ENCODE measurements around the gene TNKS2. TPM values are rescaled to one million over a fixed set of nuclear protein-coding genes. Genes with fewer than 3 reads are reported as not detected.
"Not testable (repeated sequence)": the region's sequence is repeated elsewhere in the genome, so short reads cannot be mapped to it uniquely, and the experiment has no call there.

TNKS2 gene
- total RNA-seq (10 to 100 TPM; 18.0 to 21.4 (median 19.9) TPM), polyA plus RNA-seq (6.1 TPM)
- long read RNA-seq, donor 1, full-length matches to known transcripts: 9 of 19 reads
- long read RNA-seq, donor 1, partial matches to known transcripts: 10 of 19 reads
- long read RNA-seq, donor 1, other reads (novel, unspliced or antisense): 0 of 19 reads
- long read RNA-seq, donor 2, full-length matches to known transcripts: 6 of 8 reads
- long read RNA-seq, donor 2, partial matches to known transcripts: 1 of 8 reads
- long read RNA-seq, donor 2, other reads (novel, unspliced or antisense): 1 of 8 reads
- long read RNA-seq, donor 3, full-length matches to known transcripts: 4 of 15 reads
- long read RNA-seq, donor 3, partial matches to known transcripts: 9 of 15 reads
- long read RNA-seq, donor 3, other reads (novel, unspliced or antisense): 2 of 15 reads
- long read RNA-seq, donor 4, full-length matches to known transcripts: 5 of 7 reads
- long read RNA-seq, donor 4, partial matches to known transcripts: 1 of 7 reads
- long read RNA-seq, donor 4, other reads (novel, unspliced or antisense): 1 of 7 reads

DNA sequence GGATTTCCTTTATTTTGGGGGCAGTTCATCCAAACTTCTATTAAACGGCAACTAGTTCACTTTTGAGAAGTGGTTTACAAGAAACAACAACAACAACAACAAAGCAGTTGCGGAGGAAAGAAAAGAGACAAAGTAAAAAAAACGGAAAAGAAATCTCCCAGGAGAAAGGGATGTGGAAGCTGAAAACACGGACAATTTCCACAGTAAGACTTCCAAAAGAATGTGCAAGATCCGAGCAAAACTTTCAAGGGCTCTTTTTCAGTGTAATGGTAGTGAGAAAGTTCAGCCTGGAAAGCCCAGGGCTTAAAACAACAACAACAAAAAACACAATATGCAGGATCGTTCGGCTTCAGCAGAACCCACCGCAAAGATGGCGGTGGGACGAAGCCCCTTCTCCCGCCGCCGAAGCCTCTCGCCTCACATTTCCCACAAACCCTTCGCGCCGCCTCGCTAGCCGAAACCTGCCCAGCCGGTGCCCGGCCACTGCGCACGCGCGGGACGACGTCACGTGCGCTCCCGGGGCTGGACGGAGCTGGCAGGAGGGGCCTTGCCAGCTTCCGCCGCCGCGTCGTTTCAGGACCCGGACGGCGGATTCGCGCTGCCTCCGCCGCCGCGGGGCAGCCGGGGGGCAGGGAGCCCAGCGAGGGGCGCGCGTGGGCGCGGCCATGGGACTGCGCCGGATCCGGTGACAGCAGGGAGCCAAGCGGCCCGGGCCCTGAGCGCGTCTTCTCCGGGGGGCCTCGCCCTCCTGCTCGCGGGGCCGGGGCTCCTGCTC, at the start of gene TNKS2:
TSS of gene TNKS2 (plus strand) at position 553 of the 775 bp plus-strand sequence. CDS start 265 bp downstream, outside the sequence.
- Histone ChIP-seq H3K4me1 (ENCODE audit: control insufficient read depth, insufficient read depth, low read length) (peaks cover under 1% of the 10 kb centered on the region), H3K9me3 (ENCODE audit: control insufficient read depth, low read length) (no peaks in the 10 kb centered on the region), H3K27me3 (ENCODE audit: control insufficient read depth, insufficient read depth) (no peaks in the 10 kb centered on the region), H3K27ac (ENCODE audit: low read length) (peak within 1 kb of the TSS; percentile 82), H3K4me3 (ENCODE audit: low read length) (peak within 1 kb of the TSS; percentile 70)
- ATAC-seq: peak; percentile 96 to 97
- DNase-seq: peak; percentile 94 to 98 (median 98)
- intact Hi-C loops (cut with DNase I): no loop called here
- WGBS: under 1% methylated on average over 64 of the region's 64 CpGs

- ATAC-seq; intact Hi-C loops (cut with DNase I): not testable (repeated sequence)
- whole genome bisulfite sequencing: 95% methylated on average over 20 of the region's 20 CpGs
Observed at GRCh38 chr10:91749592-91749991, 48.6 kb upstream of the TNKS2 start.

DNA sequence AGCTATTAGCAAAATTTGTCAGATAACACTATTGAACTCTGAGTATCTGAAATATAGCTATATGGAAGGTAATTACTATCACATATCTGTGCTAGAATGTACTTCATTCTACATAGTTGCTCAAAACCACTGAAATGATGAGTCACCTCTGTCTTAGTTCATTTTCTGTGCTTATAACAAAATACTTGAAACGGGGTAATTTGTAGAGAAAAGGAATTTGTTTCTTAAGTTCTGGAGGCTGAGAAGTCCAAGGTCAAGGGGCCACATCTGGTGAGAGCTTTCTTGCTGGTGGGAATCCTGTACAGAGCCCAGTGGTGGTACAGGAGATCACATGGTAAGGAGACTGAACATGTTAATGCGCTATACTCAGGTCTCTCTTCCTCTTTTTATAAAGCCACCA, 41.9 kb upstream of the TNKS2 start:
- no peaks in the 10 kb centered on the region for H3K9me3 ChIP-seq (ENCODE audit: control insufficient read depth, low read length)
- H3K4me3 ChIP-seq (ENCODE audit: low read length): no peak overlapping the region
- no peak for ATAC-seq
- intact Hi-C loops (cut with DNase I): loop anchor here in 2 of 4 donors (5.0 kb wide), 1 partner anchor 156 kb away; no protein-coding TSS in a partner anchor
- 71% methylated on average over 2 of the region's 2 CpGs for WGBS
- no peak for DNase-seq
- no peak overlapping the region for H3K27ac ChIP-seq (ENCODE audit: low read length)
- H3K4me1 ChIP-seq (ENCODE audit: control insufficient read depth, insufficient read depth, low read length): no peaks in the 10 kb centered on the region
- H3K27me3 ChIP-seq (ENCODE audit: control insufficient read depth, insufficient read depth): no peaks in the 10 kb centered on the region

More at GRCh38 chr10:91749592-91749991, 48.6 kb upstream of the TNKS2 start:
- not testable (repeated sequence) for H3K4me1 ChIP-seq (ENCODE audit: control insufficient read depth, insufficient read depth, low read length); DNase-seq; H3K27ac ChIP-seq (ENCODE audit: low read length); H3K27me3 ChIP-seq (ENCODE audit: control insufficient read depth, insufficient read depth); H3K4me3 ChIP-seq (ENCODE audit: low read length); H3K9me3 ChIP-seq (ENCODE audit: control insufficient read depth, low read length)

- H3K4me1 ChIP-seq (ENCODE audit: control insufficient read depth, insufficient read depth, low read length): no peaks in the 10 kb centered on the region
- H3K27me3 ChIP-seq (ENCODE audit: control insufficient read depth, insufficient read depth): no peaks in the 10 kb centered on the region
- 55% methylated on average over 3 of the region's 3 CpGs for WGBS
- no peak overlapping the region for H3K27ac ChIP-seq (ENCODE audit: low read length)
- H3K4me3 ChIP-seq (ENCODE audit: low read length): no peak overlapping the region
- ATAC-seq (peak in 1 of 2 donors; percentile 54), DNase-seq (no peak)
- intact Hi-C loops (cut with DNase I): loop anchor here in 2 of 4 donors (5.0 kb wide), 1 partner anchor 154 kb away; no protein-coding TSS in a partner anchor
- no peaks in the 10 kb centered on the region for H3K9me3 ChIP-seq (ENCODE audit: control insufficient read depth, low read length)
Observed at GRCh38 chr10:91758303-91759146, 39.7 kb upstream of the TNKS2 start.

DNA sequence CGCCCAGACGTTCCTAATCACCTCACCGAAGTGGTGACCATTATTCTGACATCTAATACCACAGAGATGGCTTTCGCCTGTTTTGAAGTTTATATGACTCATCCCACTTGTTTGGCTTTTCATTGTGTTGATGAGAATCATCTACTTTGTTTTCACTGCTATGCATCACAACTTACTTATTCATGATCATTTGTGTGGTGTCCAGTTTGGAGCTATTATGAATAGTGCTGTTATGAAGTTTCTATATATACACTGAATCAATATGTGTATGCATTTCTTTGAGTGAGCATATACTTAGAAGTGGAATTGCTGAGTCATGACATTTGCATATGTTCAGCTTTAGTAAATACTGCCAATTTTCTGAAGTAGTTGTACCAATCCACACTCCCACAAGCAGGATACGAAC, 38.6 kb upstream of the TNKS2 start:
- 83% methylated on average over 5 of the region's 5 CpGs for WGBS
- ATAC-seq: no peak

DNA sequence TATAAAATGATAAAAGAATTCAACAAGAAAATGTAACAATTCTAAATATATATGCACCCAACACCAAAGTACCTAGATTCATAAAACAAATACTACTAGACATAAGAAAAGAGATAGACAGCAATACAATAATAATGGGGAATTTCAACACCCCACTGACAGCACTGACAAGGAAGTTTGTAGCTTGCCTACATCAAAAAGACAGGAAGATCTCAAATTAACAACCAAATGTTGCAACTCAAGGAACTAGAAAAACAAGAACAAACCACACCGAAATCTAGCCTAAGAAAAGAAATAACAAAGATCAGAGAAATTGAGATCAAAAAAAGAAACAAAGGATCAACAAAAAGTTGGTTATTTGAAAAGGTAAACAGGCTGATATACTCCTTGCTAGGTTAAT, 36.5 kb upstream of the TNKS2 start:
- H3K4me1 ChIP-seq (ENCODE audit: control insufficient read depth, insufficient read depth, low read length): no peaks in the 10 kb centered on the region
- WGBS: 66% methylated on average over 1 of the region's 1 CpG
- ATAC-seq (no peak), DNase-seq (no peak)
- intact Hi-C loops (cut with DNase I): loop anchor here in 1 of 4 donors (10.0 kb wide), 1 partner anchor 143 kb away; the partner anchor contains the start of gene FGFBP3
- H3K27ac ChIP-seq (ENCODE audit: low read length): no peak overlapping the region
- no peaks in the 10 kb centered on the region for H3K9me3 ChIP-seq (ENCODE audit: control insufficient read depth, low read length)
- no peaks in the 10 kb centered on the region for H3K27me3 ChIP-seq (ENCODE audit: control insufficient read depth, insufficient read depth)
- no peak overlapping the region for H3K4me3 ChIP-seq (ENCODE audit: low read length)

More for the DNA sequence above, 38.6 kb upstream of the TNKS2 start:
- H3K27me3 ChIP-seq (ENCODE audit: control insufficient read depth, insufficient read depth): no peaks in the 10 kb centered on the region
- no peak overlapping the region for H3K27ac ChIP-seq (ENCODE audit: low read length)
- H3K4me3 ChIP-seq (ENCODE audit: low read length): no peak overlapping the region
- DNase-seq: no peak
- H3K9me3 ChIP-seq (ENCODE audit: control insufficient read depth, low read length): no peaks in the 10 kb centered on the region
- no peaks in the 10 kb centered on the region for H3K4me1 ChIP-seq (ENCODE audit: control insufficient read depth, insufficient read depth, low read length)
- intact Hi-C loops (cut with DNase I): loop anchor here in 2 of 4 donors (5.0 kb wide), 1 partner anchor 153 kb away; no protein-coding TSS in a partner anchor

GRCh38 chr10:91762878-91763277, 35.3 kb upstream of the TNKS2 start:
- no peak overlapping the region for H3K27ac ChIP-seq (ENCODE audit: low read length)
- no peaks in the 10 kb centered on the region for H3K9me3 ChIP-seq (ENCODE audit: control insufficient read depth, low read length)
- intact Hi-C loops (cut with DNase I): loop anchor here in 1 of 4 donors (10.0 kb wide), 1 partner anchor 142 kb away; the partner anchor contains the start of gene FGFBP3
- no peaks in the 10 kb centered on the region for H3K27me3 ChIP-seq (ENCODE audit: control insufficient read depth, insufficient read depth)
- H3K4me1 ChIP-seq (ENCODE audit: control insufficient read depth, insufficient read depth, low read length): no peaks in the 10 kb centered on the region
- H3K4me3 ChIP-seq (ENCODE audit: low read length): no peak overlapping the region
- ATAC-seq: no peak
- WGBS: 60% methylated on average over 1 of the region's 1 CpG
- no peak for DNase-seq

- Histone ChIP-seq H3K4me3 (ENCODE audit: low read length) (no peak overlapping the region), H3K27ac (ENCODE audit: low read length) (no peak overlapping the region), H3K4me1 (ENCODE audit: control insufficient read depth, insufficient read depth, low read length) (no peaks in the 10 kb centered on the region), H3K9me3 (ENCODE audit: control insufficient read depth, low read length) (no peaks in the 10 kb centered on the region), H3K27me3 (ENCODE audit: control insufficient read depth, insufficient read depth) (no peaks in the 10 kb centered on the region)
- DNase-seq (no peak), ATAC-seq (no peak)
- 89% methylated on average over 7 of the region's 7 CpGs for WGBS
- intact Hi-C loops (cut with DNase I): loop anchor here in 1 of 4 donors (10.0 kb wide), 1 partner anchor 138 kb away; the partner anchor contains the start of gene FGFBP3
Observed at GRCh38 chr10:91766676-91767075, 31.6 kb upstream of the TNKS2 start.

GRCh38 chr10:91768123-91768522, 30.1 kb upstream of the TNKS2 start:
- no peak for ATAC-seq
- Histone ChIP-seq H3K4me1 (ENCODE audit: control insufficient read depth, insufficient read depth, low read length) (no peaks in the 10 kb centered on the region), H3K27ac (ENCODE audit: low read length) (no peak overlapping the region), H3K27me3 (ENCODE audit: control insufficient read depth, insufficient read depth) (no peaks in the 10 kb centered on the region), H3K9me3 (ENCODE audit: control insufficient read depth, low read length) (no peaks in the 10 kb centered on the region), H3K4me3 (ENCODE audit: low read length) (no peak overlapping the region)
- intact Hi-C loops (cut with DNase I): loop anchor here in 1 of 4 donors (10.0 kb wide), 1 partner anchor 137 kb away; the partner anchor contains the start of gene FGFBP3
- no peak for DNase-seq
- WGBS: 89% methylated on average over 3 of the region's 3 CpGs

GRCh38 chr10:91771907-91772306, 26.3 kb upstream of the TNKS2 start:
- Histone ChIP-seq H3K4me1 (ENCODE audit: control insufficient read depth, insufficient read depth, low read length) (no peaks in the 10 kb centered on the region), H3K27ac (ENCODE audit: low read length) (no peak overlapping the region), H3K4me3 (ENCODE audit: low read length) (no peak overlapping the region), H3K9me3 (ENCODE audit: control insufficient read depth, low read length) (no peaks in the 10 kb centered on the region), H3K27me3 (ENCODE audit: control insufficient read depth, insufficient read depth) (no peaks in the 10 kb centered on the region)
- intact Hi-C loops (cut with DNase I): no loop called here
- DNase-seq (no peak), ATAC-seq (no peak)
- 19% methylated on average over 1 of the region's 1 CpG for WGBS

All from right cardiac atrium (tissue), 5 donors.